Sigmoid colon (tissue), 4 donors: ENCODE data around the gene LRFN2.

Experiments used
- POLR2AphosphoS5 ChIP-seq, 4 donors: sonication (generic); formaldehyde crosslinking; IDR thresholded peaks; one replicate each; pipeline ENCODE4 v1.6.1; 2017; ENCODE audit warnings: antibody characterized with exemption in 4 of 4
- TF ChIP-seq, protein P1 (sequence below), 4 experiments: fragments of 450-650 bp in 3 of 4; fragments of 200-600 bp in 1 of 4; IDR thresholded peaks; one replicate each; pipeline ENCODE4 v1.5.1; 2016 to 2019; ENCODE audit warnings: antibody characterized with exemption in 4 of 4, mild to moderate bottlenecking in 3 of 4, moderate library complexity in 2 of 4

DNA sequence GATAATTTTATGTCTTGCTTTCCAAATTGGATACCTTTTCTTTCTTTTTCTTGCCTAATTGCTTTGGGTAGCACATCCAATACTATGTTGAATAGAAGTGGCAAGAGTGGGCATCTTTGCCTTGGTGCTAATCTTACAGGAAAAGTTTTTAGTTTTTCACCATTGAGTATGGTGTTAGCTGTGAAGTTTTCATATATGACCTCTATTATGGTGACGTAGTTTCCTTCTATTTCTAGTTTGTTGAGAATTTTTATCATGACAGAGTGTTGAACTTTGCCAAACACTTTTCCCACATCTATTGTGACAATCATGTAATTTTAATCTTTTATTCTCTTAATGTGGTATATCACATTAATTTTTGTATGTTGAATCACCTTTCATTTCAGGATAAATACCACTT is 216.1 kb downstream of the LRFN2 start:
- no peak for TF ChIP-seq POLR2AphosphoS5 (IDR thresholded peaks at IDR 0.05)
- TF ChIP-seq, protein P1, sequence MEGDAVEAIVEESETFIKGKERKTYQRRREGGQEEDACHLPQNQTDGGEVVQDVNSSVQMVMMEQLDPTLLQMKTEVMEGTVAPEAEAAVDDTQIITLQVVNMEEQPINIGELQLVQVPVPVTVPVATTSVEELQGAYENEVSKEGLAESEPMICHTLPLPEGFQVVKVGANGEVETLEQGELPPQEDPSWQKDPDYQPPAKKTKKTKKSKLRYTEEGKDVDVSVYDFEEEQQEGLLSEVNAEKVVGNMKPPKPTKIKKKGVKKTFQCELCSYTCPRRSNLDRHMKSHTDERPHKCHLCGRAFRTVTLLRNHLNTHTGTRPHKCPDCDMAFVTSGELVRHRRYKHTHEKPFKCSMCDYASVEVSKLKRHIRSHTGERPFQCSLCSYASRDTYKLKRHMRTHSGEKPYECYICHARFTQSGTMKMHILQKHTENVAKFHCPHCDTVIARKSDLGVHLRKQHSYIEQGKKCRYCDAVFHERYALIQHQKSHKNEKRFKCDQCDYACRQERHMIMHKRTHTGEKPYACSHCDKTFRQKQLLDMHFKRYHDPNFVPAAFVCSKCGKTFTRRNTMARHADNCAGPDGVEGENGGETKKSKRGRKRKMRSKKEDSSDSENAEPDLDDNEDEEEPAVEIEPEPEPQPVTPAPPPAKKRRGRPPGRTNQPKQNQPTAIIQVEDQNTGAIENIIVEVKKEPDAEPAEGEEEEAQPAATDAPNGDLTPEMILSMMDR (IDR thresholded peaks at IDR 0.05), result no peak
